ENCODE measurements around the gene PDPK1. TPM values are rescaled to one million over a fixed set of nuclear protein-coding genes. Genes with fewer than 3 reads are reported as not detected.
"Not testable (repeated sequence)": the region's sequence is repeated elsewhere in the genome, so short reads cannot be mapped to it uniquely, and the experiment has no call there.

PDPK1 gene
- total RNA-seq, 1 donor from 2014 or later: 11.8 TPM

DNA sequence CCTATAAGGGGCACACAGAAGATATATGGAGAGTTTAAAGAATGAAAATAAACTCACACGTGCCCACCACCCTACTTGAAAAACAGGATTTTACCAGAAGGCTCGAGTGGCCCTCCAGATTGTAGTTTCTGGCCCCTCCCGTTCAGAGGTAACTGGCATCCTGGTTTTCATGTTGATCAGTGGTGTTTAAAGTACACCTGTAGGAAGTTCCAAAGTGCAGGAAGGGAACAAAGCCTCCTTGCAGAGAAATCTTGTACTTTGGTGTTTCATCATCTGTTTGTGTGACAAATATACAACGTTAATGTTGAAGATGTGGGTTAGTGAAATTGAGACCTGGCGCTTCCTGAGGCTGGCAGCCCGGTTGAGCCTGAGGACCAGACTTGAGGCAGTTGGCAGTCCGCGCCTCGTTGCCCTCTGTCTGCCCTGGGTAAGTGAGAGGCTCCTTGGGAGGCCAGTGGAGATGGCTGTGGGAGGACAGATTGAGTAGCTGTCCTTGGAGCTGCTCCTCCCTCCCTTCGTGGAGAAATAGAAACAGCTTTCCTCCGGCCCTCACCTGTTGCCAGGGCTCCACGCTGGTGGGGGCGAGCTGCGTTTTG is 12.6 kb downstream of the PDPK1 start:
- not testable (repeated sequence) for DNase-seq (ENCODE audit: low read depth); H3K4me3 ChIP-seq (ENCODE audit: low read depth, low read length); H3K27me3 ChIP-seq (ENCODE audit: control insufficient read depth, insufficient read depth, low read length); H3K36me3 ChIP-seq (ENCODE audit: control insufficient read depth, insufficient read depth, low read length)
- FAIRE-seq: peak; percentile 64

DNA sequence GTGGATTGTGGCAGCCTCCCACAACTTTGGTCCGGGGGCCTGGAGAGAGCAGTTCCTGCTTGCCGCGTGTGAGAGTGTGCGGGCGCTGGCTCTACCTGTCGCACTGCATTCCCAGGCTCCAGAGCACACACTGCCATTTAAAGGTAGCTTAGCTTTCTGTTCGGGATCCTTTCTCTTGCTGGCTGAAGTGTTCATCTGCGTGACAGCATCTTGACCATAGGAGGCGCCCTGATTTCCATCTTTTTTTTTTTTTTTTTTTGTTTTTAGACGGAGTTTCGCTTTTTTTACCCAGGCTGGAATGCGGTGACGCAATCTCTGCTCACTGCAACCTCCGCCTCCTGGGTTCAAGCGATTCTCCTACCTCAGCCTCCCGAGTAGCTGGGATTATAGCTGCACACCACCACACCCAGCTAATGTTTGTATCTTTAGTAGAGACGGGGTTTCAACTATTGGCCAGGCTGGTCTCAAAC is 13.6 kb downstream of the PDPK1 start:
- not testable (repeated sequence) for H3K27me3 ChIP-seq (ENCODE audit: control insufficient read depth, insufficient read depth, low read length); H3K4me3 ChIP-seq (ENCODE audit: low read depth, low read length); FAIRE-seq; H3K36me3 ChIP-seq (ENCODE audit: control insufficient read depth, insufficient read depth, low read length)
- peak; percentile 38 for DNase-seq (ENCODE audit: low read depth)
- TF ChIP-seq, protein P1, sequence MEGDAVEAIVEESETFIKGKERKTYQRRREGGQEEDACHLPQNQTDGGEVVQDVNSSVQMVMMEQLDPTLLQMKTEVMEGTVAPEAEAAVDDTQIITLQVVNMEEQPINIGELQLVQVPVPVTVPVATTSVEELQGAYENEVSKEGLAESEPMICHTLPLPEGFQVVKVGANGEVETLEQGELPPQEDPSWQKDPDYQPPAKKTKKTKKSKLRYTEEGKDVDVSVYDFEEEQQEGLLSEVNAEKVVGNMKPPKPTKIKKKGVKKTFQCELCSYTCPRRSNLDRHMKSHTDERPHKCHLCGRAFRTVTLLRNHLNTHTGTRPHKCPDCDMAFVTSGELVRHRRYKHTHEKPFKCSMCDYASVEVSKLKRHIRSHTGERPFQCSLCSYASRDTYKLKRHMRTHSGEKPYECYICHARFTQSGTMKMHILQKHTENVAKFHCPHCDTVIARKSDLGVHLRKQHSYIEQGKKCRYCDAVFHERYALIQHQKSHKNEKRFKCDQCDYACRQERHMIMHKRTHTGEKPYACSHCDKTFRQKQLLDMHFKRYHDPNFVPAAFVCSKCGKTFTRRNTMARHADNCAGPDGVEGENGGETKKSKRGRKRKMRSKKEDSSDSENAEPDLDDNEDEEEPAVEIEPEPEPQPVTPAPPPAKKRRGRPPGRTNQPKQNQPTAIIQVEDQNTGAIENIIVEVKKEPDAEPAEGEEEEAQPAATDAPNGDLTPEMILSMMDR (IDR thresholded peaks at IDR 0.05; ENCODE audit: insufficient read depth, low read length, severe bottlenecking): peak; percentile 18

DNA sequence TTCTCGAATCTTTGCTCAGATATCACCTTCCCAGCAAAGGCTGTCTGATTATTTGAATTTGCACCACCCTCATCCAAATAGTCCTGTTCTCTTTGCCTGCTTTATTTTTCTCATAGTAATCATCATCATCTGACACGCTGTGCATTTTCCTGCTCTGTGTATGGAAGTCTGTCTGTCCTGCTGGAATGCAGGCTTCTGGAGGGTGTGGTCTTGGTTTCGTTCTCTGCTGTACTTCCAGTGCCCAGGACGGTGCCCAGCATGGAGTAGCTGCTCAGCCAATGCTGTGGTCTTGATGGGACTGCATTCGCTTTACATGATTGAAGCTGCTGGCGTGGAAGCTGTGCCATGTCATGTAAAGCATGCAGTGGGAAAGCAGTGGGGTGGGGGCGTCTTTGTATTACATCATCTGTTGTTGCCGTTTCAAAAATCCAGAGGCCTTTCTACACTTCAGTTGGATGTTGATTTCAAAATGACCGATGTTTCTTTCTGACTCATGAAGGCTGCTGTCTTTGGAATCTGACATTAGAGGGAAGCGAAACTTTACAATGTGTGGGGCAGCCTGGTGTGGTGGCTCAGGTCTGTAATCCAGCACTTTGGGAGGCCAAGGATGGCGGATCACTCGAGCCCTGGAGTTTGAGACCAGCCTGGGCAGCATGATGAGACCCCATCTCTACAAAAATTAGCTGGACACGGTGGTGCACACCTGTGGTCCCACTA is 17.0 kb downstream of the PDPK1 start:
- not testable (repeated sequence) for H3K4me3 ChIP-seq (ENCODE audit: low read depth, low read length); H3K27me3 ChIP-seq (ENCODE audit: control insufficient read depth, insufficient read depth, low read length); H3K36me3 ChIP-seq (ENCODE audit: control insufficient read depth, insufficient read depth, low read length); DNase-seq (ENCODE audit: low read depth); FAIRE-seq

DNA sequence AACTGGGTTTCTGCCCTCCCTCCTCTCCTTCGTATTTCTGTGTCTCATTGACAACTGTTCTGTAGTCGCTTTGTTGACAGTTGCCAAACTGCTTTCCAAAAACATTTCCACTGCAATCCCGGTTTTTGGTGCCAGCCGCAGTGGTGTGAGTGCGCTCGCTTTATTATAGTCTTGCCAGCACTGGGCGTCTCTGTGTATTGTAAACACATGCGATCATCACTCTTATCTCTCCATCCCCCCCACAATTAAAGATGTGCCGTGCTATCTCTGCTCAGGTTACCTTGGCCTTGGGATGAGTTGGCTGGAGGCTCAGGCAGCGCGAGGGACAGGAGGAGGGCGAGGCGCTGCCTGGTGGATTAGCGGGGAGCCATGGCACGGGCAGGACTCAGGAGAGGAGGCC is 19.3 kb downstream of the PDPK1 start:
- H3K27me3 ChIP-seq (ENCODE audit: control insufficient read depth, insufficient read depth, low read length); H3K4me3 ChIP-seq (ENCODE audit: low read depth, low read length); FAIRE-seq; H3K36me3 ChIP-seq (ENCODE audit: control insufficient read depth, insufficient read depth, low read length); DNase-seq (ENCODE audit: low read depth): not testable (repeated sequence)

DNA sequence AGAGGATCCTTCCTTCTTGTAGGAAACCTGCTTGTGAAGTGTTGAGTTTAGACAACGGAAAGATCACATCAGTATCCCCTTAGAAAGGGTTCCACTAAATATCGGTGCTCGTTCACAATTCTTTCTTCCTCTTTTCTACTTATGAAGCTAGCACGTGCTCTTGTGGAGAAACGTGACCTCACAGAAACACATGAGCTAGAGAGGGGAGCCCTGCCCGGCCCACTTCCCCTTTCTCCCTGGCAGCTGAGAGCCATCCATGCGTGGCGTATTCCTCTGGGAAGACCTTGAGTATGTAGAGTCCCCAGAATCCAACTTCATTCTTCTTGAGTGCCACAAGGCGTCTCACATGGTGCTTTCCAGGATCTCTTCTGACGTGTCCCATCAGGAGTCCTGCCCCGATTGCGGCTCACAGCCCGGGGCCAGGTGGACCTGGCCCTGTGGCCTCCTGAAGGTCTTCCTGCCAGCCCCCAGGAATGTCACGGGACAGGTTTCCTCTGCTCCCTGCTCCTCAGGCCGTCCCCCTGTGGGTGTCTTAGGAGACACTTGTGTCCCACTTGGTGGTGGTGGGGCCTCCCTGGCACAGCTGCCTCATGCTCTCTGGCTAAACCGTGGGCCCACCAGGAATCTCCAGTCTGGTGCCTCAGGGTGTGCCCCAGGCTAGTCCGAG is 22.4 kb downstream of the PDPK1 start:
- not testable (repeated sequence) for H3K4me3 ChIP-seq (ENCODE audit: low read depth, low read length); DNase-seq (ENCODE audit: low read depth); H3K36me3 ChIP-seq (ENCODE audit: control insufficient read depth, insufficient read depth, low read length); H3K27me3 ChIP-seq (ENCODE audit: control insufficient read depth, insufficient read depth, low read length); FAIRE-seq

DNA sequence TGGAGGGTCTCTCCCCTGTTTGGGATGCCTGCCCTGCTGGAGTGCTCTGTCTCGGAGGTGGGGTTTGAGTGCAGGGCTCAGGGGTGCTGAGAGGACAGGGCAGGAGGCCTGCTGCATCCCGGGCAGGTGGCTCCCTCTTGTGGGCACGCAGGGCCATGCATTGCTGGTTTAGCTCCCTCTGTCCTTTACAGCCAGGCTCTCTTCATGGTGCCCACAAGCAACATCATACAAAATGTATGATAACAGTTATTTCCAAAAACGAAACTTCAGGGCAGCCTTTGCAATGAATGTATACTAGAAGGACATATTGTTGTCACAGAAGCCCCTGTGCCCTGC is 22.9 kb downstream of the PDPK1 start:
- H3K4me3 ChIP-seq (ENCODE audit: low read depth, low read length); H3K36me3 ChIP-seq (ENCODE audit: control insufficient read depth, insufficient read depth, low read length); FAIRE-seq; H3K27me3 ChIP-seq (ENCODE audit: control insufficient read depth, insufficient read depth, low read length); DNase-seq (ENCODE audit: low read depth): not testable (repeated sequence)
- TF ChIP-seq, protein P1 (IDR thresholded peaks at IDR 0.05; ENCODE audit: insufficient read depth, low read length, severe bottlenecking): peak; percentile 35

DNA sequence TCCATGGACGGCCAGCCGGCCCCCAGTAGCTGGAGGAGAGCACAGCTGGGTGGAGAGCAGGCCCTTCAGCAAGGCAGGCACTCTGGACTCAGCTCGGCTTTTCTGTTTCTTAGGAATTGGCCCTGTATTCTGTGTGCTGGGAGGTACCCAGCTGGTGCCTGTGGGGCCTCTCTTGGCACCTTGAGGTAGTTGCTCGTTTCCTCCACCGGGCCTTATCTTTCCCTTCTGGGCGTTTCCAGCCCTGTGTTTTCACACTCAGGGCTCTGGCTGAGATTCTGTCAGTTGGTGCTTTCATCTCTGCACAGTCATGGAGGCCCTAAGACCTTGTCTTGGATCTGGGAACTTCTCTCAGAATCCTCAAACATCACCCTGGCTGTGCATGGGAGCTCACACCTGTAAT is 29.7 kb downstream of the PDPK1 start:
- FAIRE-seq; H3K27me3 ChIP-seq (ENCODE audit: control insufficient read depth, insufficient read depth, low read length); H3K4me3 ChIP-seq (ENCODE audit: low read depth, low read length); H3K36me3 ChIP-seq (ENCODE audit: control insufficient read depth, insufficient read depth, low read length); DNase-seq (ENCODE audit: low read depth): not testable (repeated sequence)

DNA sequence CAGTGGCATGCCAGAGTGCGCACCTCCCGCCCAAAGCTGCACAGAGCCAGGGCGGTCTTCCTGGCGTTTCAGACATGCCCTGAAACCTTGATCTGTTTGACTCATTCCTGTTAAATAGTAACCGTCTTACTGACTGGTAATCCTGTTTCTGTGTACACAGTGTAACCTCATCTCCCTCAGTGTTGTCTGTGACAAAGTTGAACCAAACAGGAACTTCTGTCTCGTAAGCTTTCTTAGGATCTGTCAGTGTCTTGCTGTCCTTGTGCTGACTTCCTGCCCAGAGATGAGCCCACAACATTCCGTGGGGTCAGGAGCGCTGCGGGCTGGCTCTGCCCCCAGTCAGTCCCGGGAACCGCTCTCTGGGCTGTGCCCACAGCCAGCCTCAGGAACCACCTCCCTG is 30.8 kb downstream of the PDPK1 start:
- H3K36me3 ChIP-seq (ENCODE audit: control insufficient read depth, insufficient read depth, low read length); H3K27me3 ChIP-seq (ENCODE audit: control insufficient read depth, insufficient read depth, low read length); H3K4me3 ChIP-seq (ENCODE audit: low read depth, low read length); DNase-seq (ENCODE audit: low read depth): not testable (repeated sequence)
- FAIRE-seq: peak; percentile 73

DNA sequence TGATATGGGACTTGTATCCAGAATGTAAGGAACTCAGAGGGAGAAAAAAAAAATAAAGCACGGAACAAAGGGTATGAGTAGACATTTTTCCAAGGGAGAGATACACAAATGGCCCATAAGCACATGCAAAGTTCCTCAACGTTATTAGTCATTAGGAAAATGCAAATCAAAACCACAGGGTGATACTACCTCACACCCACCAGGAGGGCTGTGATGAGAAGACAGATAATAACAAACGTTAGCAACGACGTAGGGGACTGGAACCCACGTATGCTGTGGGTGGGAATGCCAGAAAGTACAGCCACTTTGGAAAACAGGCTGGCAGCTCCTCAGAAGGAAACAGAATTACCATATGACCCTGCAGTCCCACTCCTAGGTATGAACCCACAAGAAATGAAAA is 34.9 kb downstream of the PDPK1 start:
- H3K27me3 ChIP-seq (ENCODE audit: control insufficient read depth, insufficient read depth, low read length); FAIRE-seq; DNase-seq (ENCODE audit: low read depth); H3K36me3 ChIP-seq (ENCODE audit: control insufficient read depth, insufficient read depth, low read length); H3K4me3 ChIP-seq (ENCODE audit: low read depth, low read length): not testable (repeated sequence)

DNA sequence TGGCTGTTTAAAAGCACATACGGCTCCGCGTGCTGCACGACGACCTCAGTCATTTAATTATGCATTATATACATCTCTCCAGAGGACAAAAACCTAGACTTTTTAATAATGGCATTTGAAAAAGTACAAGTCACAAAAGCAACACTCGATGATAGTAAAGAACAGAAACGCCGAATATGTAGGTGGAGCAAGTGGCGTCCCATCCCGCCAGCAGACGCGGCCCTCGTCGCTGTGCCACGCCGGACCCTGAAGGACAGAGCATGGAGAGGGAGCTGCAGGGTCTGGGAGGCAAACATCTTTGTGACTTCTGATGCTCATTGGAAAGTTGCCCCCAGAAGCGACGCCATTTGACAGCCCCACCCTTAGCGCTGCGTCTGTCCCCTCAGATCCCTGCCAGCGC is 38.0 kb downstream of the PDPK1 start:
- H3K4me3 ChIP-seq (ENCODE audit: low read depth, low read length); FAIRE-seq; DNase-seq (ENCODE audit: low read depth); H3K36me3 ChIP-seq (ENCODE audit: control insufficient read depth, insufficient read depth, low read length); H3K27me3 ChIP-seq (ENCODE audit: control insufficient read depth, insufficient read depth, low read length): not testable (repeated sequence)

DNA sequence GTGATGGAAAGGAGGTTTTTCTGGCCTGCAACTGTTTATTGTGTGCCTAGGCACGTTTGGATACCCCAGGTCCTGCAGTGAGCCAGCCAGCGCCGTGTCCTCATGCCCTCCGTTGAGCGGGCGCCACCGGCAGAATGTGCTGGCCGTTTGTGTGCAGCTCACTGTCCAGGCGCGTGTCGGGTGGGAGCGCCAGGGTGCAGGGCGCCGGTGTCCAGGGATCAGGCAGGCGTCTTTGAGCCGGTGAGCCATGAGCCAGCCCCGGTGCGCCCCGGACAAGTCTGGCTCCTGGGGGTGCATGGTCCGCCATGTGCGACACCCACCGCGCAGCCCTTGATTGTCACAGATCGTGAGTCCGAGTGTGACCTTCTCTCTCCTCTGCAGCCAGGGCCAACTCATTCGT is 39.2 kb downstream of the PDPK1 start:
- not testable (repeated sequence) for H3K36me3 ChIP-seq (ENCODE audit: control insufficient read depth, insufficient read depth, low read length)

DNA sequence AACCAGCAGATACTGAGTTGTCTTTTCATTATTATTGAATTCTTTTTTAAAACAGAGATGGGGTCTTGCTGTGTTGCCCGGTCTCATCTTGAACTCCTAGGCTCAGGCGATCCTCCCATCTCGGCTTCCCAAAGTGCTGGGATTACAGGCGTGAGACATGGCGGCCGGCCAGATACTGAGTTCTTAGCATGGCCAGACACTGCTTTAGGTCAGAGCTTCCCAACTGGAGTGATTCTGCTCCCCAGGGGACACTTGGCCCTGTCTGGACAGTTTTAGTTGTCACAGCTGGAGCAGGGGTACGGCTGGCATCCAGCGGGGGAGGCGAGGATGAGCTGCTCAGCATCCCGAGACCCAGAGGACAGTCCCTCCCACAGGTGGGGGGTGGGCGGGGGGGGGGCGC is 41.1 kb downstream of the PDPK1 start:
- H3K27me3 ChIP-seq (ENCODE audit: control insufficient read depth, insufficient read depth, low read length); H3K4me3 ChIP-seq (ENCODE audit: low read depth, low read length); DNase-seq (ENCODE audit: low read depth); FAIRE-seq; H3K36me3 ChIP-seq (ENCODE audit: control insufficient read depth, insufficient read depth, low read length): not testable (repeated sequence)

More for the DNA sequence above, 39.2 kb downstream of the PDPK1 start:
- not testable (repeated sequence) for DNase-seq (ENCODE audit: low read depth); FAIRE-seq; H3K4me3 ChIP-seq (ENCODE audit: low read depth, low read length); H3K27me3 ChIP-seq (ENCODE audit: control insufficient read depth, insufficient read depth, low read length)
